Measurements from ENCODE around the gene SHC4. TPM values are rescaled to one million over a fixed set of nuclear protein-coding genes. Genes with fewer than 3 reads are reported as not detected.
A peak's percentile ranks its signal among the peaks of the same experiment; 100 is the strongest.

The SHC4 gene
- polyA plus RNA-seq, 1 donor (not counting 4 experiments of a cell fraction or from before 2014, with no cell fraction given): 0.94 TPM

DNA sequence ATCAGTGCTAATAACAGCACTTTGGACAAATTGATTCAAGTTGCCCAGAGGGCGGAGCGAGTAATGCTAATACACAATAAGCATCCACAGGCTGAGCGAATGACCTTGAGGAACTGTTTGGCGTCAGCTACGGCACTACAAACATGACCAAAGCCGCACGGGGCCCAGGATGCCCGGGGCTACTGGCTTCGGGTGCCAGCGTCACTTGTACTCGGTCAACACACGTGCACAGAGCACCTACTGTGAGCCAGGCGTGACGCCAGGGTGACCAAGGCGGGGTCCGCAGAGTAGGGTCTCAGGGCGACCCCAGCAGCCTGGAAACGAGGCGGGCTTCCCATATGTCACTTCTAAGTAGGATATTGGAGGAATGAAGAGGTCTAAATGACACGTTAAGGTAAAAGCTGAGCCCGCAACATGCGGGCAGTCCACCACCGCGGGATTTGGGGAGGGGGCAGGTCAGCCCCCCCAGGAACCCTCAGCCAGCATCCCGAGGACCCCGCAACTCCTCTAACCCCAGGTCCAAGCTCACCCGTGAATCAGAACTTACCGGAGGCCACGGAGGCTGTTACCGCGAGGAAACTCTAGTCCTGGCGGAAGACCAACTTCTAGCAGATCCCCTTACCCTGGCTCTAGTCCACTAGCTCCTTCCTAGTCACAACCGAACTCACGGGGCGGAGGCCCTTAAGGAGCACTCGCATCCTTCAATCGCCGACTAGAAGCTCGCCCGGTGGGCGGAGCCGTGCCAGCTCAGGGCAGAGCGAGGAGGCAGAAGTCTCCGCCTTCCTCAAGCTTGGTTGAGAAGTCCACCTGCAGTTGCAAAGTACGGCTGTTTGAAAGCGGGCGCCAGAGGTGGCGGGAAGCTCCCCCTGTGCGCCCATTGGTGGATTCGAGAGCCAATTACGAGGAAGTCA is 153.1 kb downstream of the SHC4 start, which contains the start of gene CEP152:
TSS of gene CEP152 (minus strand) at position 656 of the 911 bp plus-strand sequence. CDS start 5,420 bp downstream, outside the sequence.
- H3K9ac ChIP-seq (ENCODE audit: control insufficient read depth, extremely low read depth, insufficient read depth, low read length): peak within 1 kb of the TSS; percentile 94
- DNase-seq (ENCODE audit: low read depth, low spot score): peak; percentile 94
- H3K9me1 ChIP-seq (ENCODE audit: control insufficient read depth, extremely low read depth, insufficient read depth, low read length): no peaks in the 10 kb centered on the region
- H3K4me1 ChIP-seq (ENCODE audit: control insufficient read depth, extremely low read depth, insufficient read depth, low read length): peaks cover 7% of the 10 kb centered on the region
- peak; percentile 89 for FAIRE-seq
- dilution Hi-C loops (cut with MboI; ENCODE audit: extremely low pct_ligation_motif_present, low sequenced_read_pairs): no loop called here
- H4K20me1 ChIP-seq (ENCODE audit: control insufficient read depth, extremely low read depth, insufficient read depth, low read length): no peaks in the 10 kb centered on the region
- H3K79me2 ChIP-seq (ENCODE audit: control insufficient read depth, insufficient read depth, low read length): peaks cover 14% of the 10 kb centered on the region
- H3K36me3 ChIP-seq (ENCODE audit: control insufficient read depth in 2 of 2, extremely low read depth in 1 of 2, insufficient read depth in 2 of 2, low read length in 2 of 2): no peaks in the 10 kb centered on the region
- H3K27me3 ChIP-seq (ENCODE audit: control insufficient read depth, extremely low read depth, insufficient read depth, low read length): no peaks in the 10 kb centered on the region
- H3K9me3 ChIP-seq (ENCODE audit: control insufficient read depth, low read depth, low read length): no peaks in the 10 kb centered on the region
- peak within 1 kb of the TSS; percentile 79 to 99 (median 97) for H3K4me3 ChIP-seq (ENCODE audit: control insufficient read depth in 2 of 3, extremely low read depth in 1 of 3, insufficient read depth in 2 of 3, low read depth in 1 of 3, low read length in 3 of 3)
- H3K4me2 ChIP-seq (ENCODE audit: control insufficient read depth, extremely low read depth, insufficient read depth, low read depth, low read length): peak within 1 kb of the TSS; percentile 94
- TF ChIP-seq, protein P1, sequence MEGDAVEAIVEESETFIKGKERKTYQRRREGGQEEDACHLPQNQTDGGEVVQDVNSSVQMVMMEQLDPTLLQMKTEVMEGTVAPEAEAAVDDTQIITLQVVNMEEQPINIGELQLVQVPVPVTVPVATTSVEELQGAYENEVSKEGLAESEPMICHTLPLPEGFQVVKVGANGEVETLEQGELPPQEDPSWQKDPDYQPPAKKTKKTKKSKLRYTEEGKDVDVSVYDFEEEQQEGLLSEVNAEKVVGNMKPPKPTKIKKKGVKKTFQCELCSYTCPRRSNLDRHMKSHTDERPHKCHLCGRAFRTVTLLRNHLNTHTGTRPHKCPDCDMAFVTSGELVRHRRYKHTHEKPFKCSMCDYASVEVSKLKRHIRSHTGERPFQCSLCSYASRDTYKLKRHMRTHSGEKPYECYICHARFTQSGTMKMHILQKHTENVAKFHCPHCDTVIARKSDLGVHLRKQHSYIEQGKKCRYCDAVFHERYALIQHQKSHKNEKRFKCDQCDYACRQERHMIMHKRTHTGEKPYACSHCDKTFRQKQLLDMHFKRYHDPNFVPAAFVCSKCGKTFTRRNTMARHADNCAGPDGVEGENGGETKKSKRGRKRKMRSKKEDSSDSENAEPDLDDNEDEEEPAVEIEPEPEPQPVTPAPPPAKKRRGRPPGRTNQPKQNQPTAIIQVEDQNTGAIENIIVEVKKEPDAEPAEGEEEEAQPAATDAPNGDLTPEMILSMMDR (optimal IDR thresholded peaks at IDR 0.05 in 1 of 3, IDR thresholded peaks at IDR 0.05 in 1 of 3, conservative IDR thresholded peaks at IDR 0.05 in 1 of 3; ENCODE audit: extremely low read depth in 1 of 3, insufficient read depth in 2 of 3, low read length in 3 of 3): no peak
- no peak for TF ChIP-seq EZH2 (IDR thresholded peaks at IDR 0.05; ENCODE audit: low read length)
- peak within 1 kb of the TSS; percentile 90 for H3K27ac ChIP-seq (ENCODE audit: control insufficient read depth, insufficient read depth, low read length)
- peak within 1 kb of the TSS; percentile 96 for H2AFZ ChIP-seq (ENCODE audit: control insufficient read depth, low read length)

DNA sequence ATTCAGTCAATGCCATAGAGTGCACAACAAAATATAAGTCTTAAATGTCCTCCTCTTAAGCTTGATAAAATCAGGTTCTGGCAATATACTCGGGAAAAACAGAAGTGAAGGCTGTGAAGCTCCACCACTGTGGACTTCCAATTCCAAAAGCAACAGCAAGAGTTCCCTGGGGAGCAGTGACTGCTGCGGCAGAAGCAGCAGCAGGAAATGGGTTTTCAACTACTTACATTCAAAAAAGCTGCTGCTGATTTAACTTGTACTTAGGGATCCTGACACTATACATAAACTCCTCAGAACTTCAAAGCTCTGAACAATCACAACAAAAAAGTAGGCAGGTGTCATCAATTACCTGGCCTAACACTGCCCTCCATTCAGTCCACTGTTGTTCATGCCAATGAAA is 157.6 kb downstream of the SHC4 start:
- no peak for DNase-seq (ENCODE audit: low read depth, low spot score)

More for the DNA sequence above, 157.6 kb downstream of the SHC4 start:
- H3K9me1 ChIP-seq (ENCODE audit: control insufficient read depth, extremely low read depth, insufficient read depth, low read length): no peaks in the 10 kb centered on the region
- H3K79me2 ChIP-seq (ENCODE audit: control insufficient read depth, insufficient read depth, low read length): peaks cover 14% of the 10 kb centered on the region
- H3K4me3 ChIP-seq (ENCODE audit: control insufficient read depth in 2 of 3, extremely low read depth in 1 of 3, insufficient read depth in 2 of 3, low read depth in 1 of 3, low read length in 3 of 3): no peak overlapping the region
- no peaks in the 10 kb centered on the region for H4K20me1 ChIP-seq (ENCODE audit: control insufficient read depth, extremely low read depth, insufficient read depth, low read length)
- H2AFZ ChIP-seq (ENCODE audit: control insufficient read depth, low read length): no peak overlapping the region
- H3K9ac ChIP-seq (ENCODE audit: control insufficient read depth, extremely low read depth, insufficient read depth, low read length): no peak overlapping the region
- no peak overlapping the region for H3K4me2 ChIP-seq (ENCODE audit: control insufficient read depth, extremely low read depth, insufficient read depth, low read depth, low read length)
- dilution Hi-C loops (cut with MboI; ENCODE audit: extremely low pct_ligation_motif_present, low sequenced_read_pairs): no loop called here
- H3K9me3 ChIP-seq (ENCODE audit: control insufficient read depth, low read depth, low read length): no peaks in the 10 kb centered on the region
- no peak overlapping the region for H3K27ac ChIP-seq (ENCODE audit: control insufficient read depth, insufficient read depth, low read length)
- no peaks in the 10 kb centered on the region for H3K27me3 ChIP-seq (ENCODE audit: control insufficient read depth, extremely low read depth, insufficient read depth, low read length)
- peaks cover 7% of the 10 kb centered on the region for H3K4me1 ChIP-seq (ENCODE audit: control insufficient read depth, extremely low read depth, insufficient read depth, low read length)
- no peak for FAIRE-seq
- H3K36me3 ChIP-seq (ENCODE audit: control insufficient read depth in 2 of 2, extremely low read depth in 1 of 2, insufficient read depth in 2 of 2, low read length in 2 of 2): no peaks in the 10 kb centered on the region
- TF ChIP-seq, protein P1 (optimal IDR thresholded peaks at IDR 0.05 in 1 of 3, IDR thresholded peaks at IDR 0.05 in 1 of 3, conservative IDR thresholded peaks at IDR 0.05 in 1 of 3; ENCODE audit: extremely low read depth in 1 of 3, insufficient read depth in 2 of 3, low read length in 3 of 3): no peak
- TF ChIP-seq EZH2 (IDR thresholded peaks at IDR 0.05; ENCODE audit: low read length): no peak
